Measurements from ENCODE around the gene TTC39B. TPM values are rescaled to one million over a fixed set of nuclear protein-coding genes. Genes with fewer than 3 reads are reported as not detected.

Gene TTC39B
- total RNA-seq, 1 donor from 2014 or later, result 4.2 TPM

DNA sequence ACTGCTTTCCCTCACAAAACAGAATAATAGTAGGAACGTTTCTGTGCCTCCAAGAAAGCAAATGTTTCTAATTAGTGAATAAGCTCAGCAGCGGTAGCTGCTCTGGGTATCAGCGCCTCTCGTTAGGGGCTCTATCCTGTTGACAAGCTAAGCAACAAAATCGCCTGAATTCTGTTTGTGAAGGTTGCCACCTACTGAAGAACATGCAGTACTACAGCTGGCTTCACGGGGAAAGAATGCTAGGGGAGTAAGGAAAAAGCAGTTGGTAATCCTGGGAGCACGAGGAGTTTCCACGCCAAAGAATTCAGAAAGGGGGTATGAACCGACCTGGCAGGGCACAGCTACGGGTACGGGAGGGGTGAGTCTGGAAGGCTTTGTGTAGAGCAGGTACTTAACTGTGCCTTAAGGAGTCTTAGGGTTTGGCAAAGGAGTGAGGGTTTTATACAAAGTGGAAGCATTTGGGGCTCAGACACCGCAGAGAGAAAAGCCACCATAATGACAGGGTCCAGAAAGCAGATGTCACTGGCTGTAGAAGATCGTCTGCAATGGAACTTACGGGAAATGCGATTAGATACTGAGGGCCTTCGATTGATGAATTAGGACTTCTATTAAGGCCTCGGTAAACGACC is 171.7 kb downstream of the TTC39B start:
- H3K9me3 ChIP-seq (ENCODE audit: control insufficient read depth in 3 of 3, low read length in 3 of 3), result no peaks in the 10 kb centered on the region
- H3K27ac ChIP-seq (ENCODE audit: low read depth, low read length), result no peak overlapping the region
- no peaks in the 10 kb centered on the region for H3K27me3 ChIP-seq (ENCODE audit: control insufficient read depth in 3 of 3, insufficient read depth in 3 of 3, low read length in 3 of 3)
- peaks cover 3 to 5% (median 3%) of the 10 kb centered on the region in 3 donors for H3K4me1 ChIP-seq (ENCODE audit: control insufficient read depth in 3 of 3, insufficient read depth in 3 of 3, low read length in 3 of 3)
- H3K36me3 ChIP-seq (ENCODE audit: control insufficient read depth in 3 of 3, insufficient read depth in 3 of 3, low read length in 3 of 3), result no peaks in the 10 kb centered on the region
- H3K9ac ChIP-seq (ENCODE audit: low read depth in 1 of 3, low read length in 3 of 3), result peak overlapping the region; percentile 66 to 69 (median 67)
- peak overlapping the region; percentile 49 to 61 (median 61) for H3K4me3 ChIP-seq (ENCODE audit: low read length in 3 of 3)

DNA sequence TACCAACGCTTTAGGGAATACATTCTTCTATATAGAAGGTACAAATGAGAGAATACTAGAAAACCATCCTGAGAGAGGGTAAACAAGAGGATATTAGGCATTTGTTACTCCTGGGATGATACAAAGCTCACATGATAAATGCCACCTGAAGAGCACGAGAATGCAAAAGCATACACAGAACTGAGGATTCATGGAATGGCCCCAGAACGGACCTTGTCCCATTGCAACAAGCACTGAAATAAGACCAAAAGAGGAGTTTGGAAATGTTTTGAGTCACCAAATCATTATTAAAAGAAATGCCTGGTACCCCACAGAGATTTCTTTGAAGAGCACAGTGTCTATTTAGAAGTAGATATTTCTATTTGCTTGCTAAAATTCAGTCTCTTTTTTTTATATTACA is 173.5 kb downstream of the TTC39B start:
- Histone ChIP-seq H3K27me3 (ENCODE audit: control insufficient read depth in 3 of 3, insufficient read depth in 3 of 3, low read length in 3 of 3) (no peaks in the 10 kb centered on the region), H3K4me3 (ENCODE audit: low read length in 3 of 3) (no peak overlapping the region), H3K27ac (ENCODE audit: low read depth, low read length) (no peak overlapping the region), H3K9me3 (ENCODE audit: control insufficient read depth in 3 of 3, low read length in 3 of 3) (no peaks in the 10 kb centered on the region), H3K36me3 (ENCODE audit: control insufficient read depth in 3 of 3, insufficient read depth in 3 of 3, low read length in 3 of 3) (no peaks in the 10 kb centered on the region), H3K9ac (ENCODE audit: low read depth in 1 of 3, low read length in 3 of 3) (no peak overlapping the region), H3K4me1 (ENCODE audit: control insufficient read depth in 3 of 3, insufficient read depth in 3 of 3, low read length in 3 of 3) (peaks cover 3 to 5% (median 3%) of the 10 kb centered on the region in 3 donors)

DNA sequence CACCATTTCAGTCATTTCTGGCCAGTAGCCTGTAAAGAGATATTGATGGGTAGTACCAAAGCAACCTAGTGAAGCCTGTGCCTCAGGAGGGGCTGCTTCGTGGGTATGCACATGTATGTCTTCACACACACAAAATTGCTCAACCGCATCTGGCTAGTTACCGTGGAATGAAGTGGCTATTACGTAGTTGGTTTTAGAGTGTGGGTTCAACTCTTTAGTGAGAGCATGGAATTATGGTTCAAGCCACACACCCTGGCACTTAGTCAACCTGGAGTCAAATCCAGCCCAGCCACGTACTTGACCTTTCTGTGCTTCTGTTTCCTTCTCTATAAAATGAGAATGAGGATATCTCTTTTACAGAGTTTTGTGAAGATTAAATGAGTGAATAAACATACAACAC is 174.9 kb downstream of the TTC39B start:
- no peak overlapping the region for H3K4me3 ChIP-seq (ENCODE audit: low read length in 3 of 3)
- H3K27ac ChIP-seq (ENCODE audit: low read depth, low read length), result no peak overlapping the region
- H3K27me3 ChIP-seq (ENCODE audit: control insufficient read depth in 3 of 3, insufficient read depth in 3 of 3, low read length in 3 of 3), result no peaks in the 10 kb centered on the region
- H3K4me1 ChIP-seq (ENCODE audit: control insufficient read depth in 3 of 3, insufficient read depth in 3 of 3, low read length in 3 of 3), result peaks cover 3 to 7% (median 3%) of the 10 kb centered on the region in 3 donors
- H3K9ac ChIP-seq (ENCODE audit: low read depth in 1 of 3, low read length in 3 of 3), result no peak overlapping the region
- H3K9me3 ChIP-seq (ENCODE audit: control insufficient read depth in 3 of 3, low read length in 3 of 3), result no peaks in the 10 kb centered on the region
- H3K36me3 ChIP-seq (ENCODE audit: control insufficient read depth in 3 of 3, insufficient read depth in 3 of 3, low read length in 3 of 3), result no peaks in the 10 kb centered on the region

DNA sequence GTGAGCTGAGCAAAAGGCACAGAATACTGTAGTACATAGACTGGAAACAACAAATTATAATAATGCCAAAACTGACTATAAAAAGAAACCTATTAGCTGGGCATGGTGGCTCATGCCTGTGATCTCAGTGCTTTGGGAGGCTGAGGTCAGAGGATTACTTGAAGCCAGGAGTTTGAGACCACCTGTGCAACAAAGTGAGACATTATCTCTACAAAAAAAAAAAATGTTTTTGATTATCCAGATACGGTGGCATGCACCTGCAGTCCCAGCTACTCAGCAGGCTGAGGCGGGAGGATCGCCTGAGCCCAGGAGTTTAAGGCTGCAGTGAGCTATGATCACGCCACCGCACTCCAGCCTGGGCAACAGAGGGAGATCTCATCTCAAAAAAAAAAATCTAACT is 175.9 kb downstream of the TTC39B start:
- no peaks in the 10 kb centered on the region for H3K36me3 ChIP-seq (ENCODE audit: control insufficient read depth in 3 of 3, insufficient read depth in 3 of 3, low read length in 3 of 3)
- H3K27ac ChIP-seq (ENCODE audit: low read depth, low read length), result no peak overlapping the region
- no peak overlapping the region for H3K9ac ChIP-seq (ENCODE audit: low read depth in 1 of 3, low read length in 3 of 3)

DNA sequence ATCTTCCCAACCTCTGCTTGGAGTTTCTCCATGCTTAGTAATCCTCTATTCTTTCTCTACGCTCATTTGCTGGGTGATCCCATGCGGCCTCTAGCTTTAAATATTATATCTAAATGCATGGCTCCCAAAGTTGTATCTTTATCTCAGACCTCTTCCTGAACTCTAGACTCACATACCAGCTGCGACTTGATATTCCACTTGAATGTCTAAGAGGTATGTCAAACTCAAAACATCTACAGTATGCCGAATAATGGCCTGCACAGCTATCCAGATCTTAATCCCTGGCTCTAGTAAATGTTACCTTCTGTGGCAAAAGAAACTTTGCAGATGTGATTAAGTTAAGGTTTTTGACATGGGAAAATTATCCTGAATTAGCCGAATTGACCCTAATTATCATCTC is 179.2 kb downstream of the TTC39B start:
- H3K36me3 ChIP-seq (ENCODE audit: control insufficient read depth in 3 of 3, insufficient read depth in 3 of 3, low read length in 3 of 3), result no peaks in the 10 kb centered on the region
- peaks cover 0 to 2% (median 0%) of the 10 kb centered on the region in 3 donors for H3K4me1 ChIP-seq (ENCODE audit: control insufficient read depth in 3 of 3, insufficient read depth in 3 of 3, low read length in 3 of 3)
- H3K4me3 ChIP-seq (ENCODE audit: low read length in 3 of 3), result no peak overlapping the region
- no peaks in the 10 kb centered on the region for H3K9me3 ChIP-seq (ENCODE audit: control insufficient read depth in 3 of 3, low read length in 3 of 3)
- H3K27me3 ChIP-seq (ENCODE audit: control insufficient read depth in 3 of 3, insufficient read depth in 3 of 3, low read length in 3 of 3), result no peaks in the 10 kb centered on the region
- no peak overlapping the region for H3K9ac ChIP-seq (ENCODE audit: low read depth in 1 of 3, low read length in 3 of 3)
- H3K27ac ChIP-seq (ENCODE audit: low read depth, low read length), result no peak overlapping the region

More for the DNA sequence above, 175.9 kb downstream of the TTC39B start:
- H3K4me3 ChIP-seq (ENCODE audit: low read length in 3 of 3), result no peak overlapping the region
- H3K4me1 ChIP-seq (ENCODE audit: control insufficient read depth in 3 of 3, insufficient read depth in 3 of 3, low read length in 3 of 3), result peaks cover 3 to 7% (median 3%) of the 10 kb centered on the region in 3 donors
- H3K27me3 ChIP-seq (ENCODE audit: control insufficient read depth in 3 of 3, insufficient read depth in 3 of 3, low read length in 3 of 3), result no peaks in the 10 kb centered on the region
- no peaks in the 10 kb centered on the region for H3K9me3 ChIP-seq (ENCODE audit: control insufficient read depth in 3 of 3, low read length in 3 of 3)

DNA sequence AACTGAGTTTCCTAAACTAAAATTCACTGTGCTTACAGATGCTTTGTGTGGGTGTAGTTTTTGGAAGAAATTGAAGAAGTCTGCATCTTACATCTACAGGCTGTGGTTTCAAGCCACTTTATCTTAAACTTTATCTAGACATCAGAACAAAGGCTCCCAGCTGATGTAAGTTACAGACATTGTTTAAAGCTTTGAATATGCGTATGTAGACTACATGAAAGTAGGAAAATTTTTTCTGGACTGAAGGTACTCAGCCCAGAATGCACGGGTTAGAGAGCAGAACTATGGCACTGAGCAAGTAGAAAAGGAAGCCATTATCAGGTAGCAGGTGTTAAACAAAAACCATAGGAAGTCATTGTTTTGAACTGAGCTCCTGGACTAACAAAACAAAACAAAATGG is 185.4 kb downstream of the TTC39B start:
- no peaks in the 10 kb centered on the region for H3K36me3 ChIP-seq (ENCODE audit: control insufficient read depth in 3 of 3, insufficient read depth in 3 of 3, low read length in 3 of 3)
- H3K9me3 ChIP-seq (ENCODE audit: control insufficient read depth in 3 of 3, low read length in 3 of 3), result no peaks in the 10 kb centered on the region
- peaks cover 0 to 9% (median 0%) of the 10 kb centered on the region in 3 donors for H3K4me1 ChIP-seq (ENCODE audit: control insufficient read depth in 3 of 3, insufficient read depth in 3 of 3, low read length in 3 of 3)
- no peak overlapping the region for H3K27ac ChIP-seq (ENCODE audit: low read depth, low read length)
- no peak overlapping the region for H3K9ac ChIP-seq (ENCODE audit: low read depth in 1 of 3, low read length in 3 of 3)
- no peak overlapping the region for H3K4me3 ChIP-seq (ENCODE audit: low read length in 3 of 3)
- no peaks in the 10 kb centered on the region for H3K27me3 ChIP-seq (ENCODE audit: control insufficient read depth in 3 of 3, insufficient read depth in 3 of 3, low read length in 3 of 3)

DNA sequence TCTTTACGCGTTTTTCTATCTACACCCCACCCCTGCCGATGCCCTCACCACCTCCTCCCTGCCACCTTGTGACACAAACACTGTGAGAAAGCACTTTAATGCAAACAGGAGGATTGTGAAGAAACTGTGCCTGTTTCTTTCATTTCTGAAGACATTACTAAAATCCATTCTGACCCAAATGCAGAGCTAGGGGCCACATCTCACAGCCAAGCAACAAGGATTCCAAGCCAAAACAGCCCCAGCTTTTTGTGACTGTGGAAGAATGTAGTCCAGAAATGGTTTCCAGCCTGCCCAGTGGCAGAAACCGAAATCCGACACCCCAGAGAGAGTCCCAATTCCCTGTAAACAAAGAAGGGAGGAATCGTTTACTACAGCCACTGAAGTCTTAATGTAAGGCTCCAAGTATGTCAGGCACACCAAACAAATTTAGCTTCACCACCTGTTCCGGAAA is 190.9 kb downstream of the TTC39B start:
- peaks cover 5 to 19% (median 15%) of the 10 kb centered on the region in 3 donors for H3K4me1 ChIP-seq (ENCODE audit: control insufficient read depth in 3 of 3, insufficient read depth in 3 of 3, low read length in 3 of 3)
- H3K9ac ChIP-seq (ENCODE audit: low read depth in 1 of 3, low read length in 3 of 3), result peak overlapping the region; percentile 54 to 63 (median 63)
- H3K4me3 ChIP-seq (ENCODE audit: low read length in 3 of 3), result peak overlapping the region; percentile 3 to 60 (median 49)
- no peaks in the 10 kb centered on the region for H3K9me3 ChIP-seq (ENCODE audit: control insufficient read depth in 3 of 3, low read length in 3 of 3)
- H3K27ac ChIP-seq (ENCODE audit: low read depth, low read length), result peak overlapping the region; percentile 73
- no peaks in the 10 kb centered on the region for H3K27me3 ChIP-seq (ENCODE audit: control insufficient read depth in 3 of 3, insufficient read depth in 3 of 3, low read length in 3 of 3)
- H3K36me3 ChIP-seq (ENCODE audit: control insufficient read depth in 3 of 3, insufficient read depth in 3 of 3, low read length in 3 of 3), result no peaks in the 10 kb centered on the region

DNA sequence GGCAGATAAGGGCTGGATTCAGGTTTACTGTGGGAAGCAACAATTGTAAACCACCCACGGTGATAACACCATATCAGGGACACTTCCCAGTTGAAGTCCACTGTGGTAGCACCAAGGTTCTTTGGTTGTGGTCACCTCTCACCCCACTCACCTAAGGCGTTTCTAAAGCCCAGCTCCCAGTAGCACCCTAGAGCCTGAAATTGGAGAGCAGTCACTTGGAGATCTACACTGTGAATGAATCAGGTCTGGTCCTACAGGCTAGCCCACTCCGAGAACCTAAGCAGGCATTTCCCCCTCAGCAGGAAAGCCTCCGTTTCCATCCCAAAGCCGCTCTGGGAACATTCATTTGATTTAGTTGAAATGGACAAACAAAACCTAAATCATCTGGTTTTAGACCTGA is 191.3 kb downstream of the TTC39B start:
- Histone ChIP-seq H3K4me3 (ENCODE audit: low read length in 3 of 3) (peak overlapping the region; percentile 3 to 60 (median 49)), H3K9me3 (ENCODE audit: control insufficient read depth in 3 of 3, low read length in 3 of 3) (no peaks in the 10 kb centered on the region), H3K27me3 (ENCODE audit: control insufficient read depth in 3 of 3, insufficient read depth in 3 of 3, low read length in 3 of 3) (no peaks in the 10 kb centered on the region), H3K36me3 (ENCODE audit: control insufficient read depth in 3 of 3, insufficient read depth in 3 of 3, low read length in 3 of 3) (no peaks in the 10 kb centered on the region), H3K9ac (ENCODE audit: low read depth in 1 of 3, low read length in 3 of 3) (peak overlapping the region; percentile 54 to 63 (median 63)), H3K27ac (ENCODE audit: low read depth, low read length) (peak overlapping the region; percentile 73), H3K4me1 (ENCODE audit: control insufficient read depth in 3 of 3, insufficient read depth in 3 of 3, low read length in 3 of 3) (peaks cover 5 to 19% (median 15%) of the 10 kb centered on the region in 3 donors)

DNA sequence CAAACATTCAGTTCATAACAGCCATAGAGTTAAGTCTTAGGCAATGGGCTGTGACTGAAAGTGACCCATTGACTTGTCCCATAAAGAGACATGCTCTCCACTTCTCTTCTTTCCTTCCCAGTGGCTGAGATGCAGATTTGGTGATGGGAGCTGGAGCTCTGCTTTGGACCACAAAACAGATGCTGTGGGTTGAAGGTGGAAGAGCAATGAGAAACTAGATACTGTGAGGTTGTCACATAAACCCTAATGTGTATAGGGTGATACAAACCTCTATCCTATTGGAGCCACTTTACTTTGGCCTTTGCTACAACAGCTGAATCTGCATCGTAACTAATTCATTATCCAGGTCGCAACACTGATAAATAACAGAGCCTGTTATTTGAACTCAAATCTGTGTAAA is 192.0 kb downstream of the TTC39B start:
- peaks cover 5 to 19% (median 15%) of the 10 kb centered on the region in 3 donors for H3K4me1 ChIP-seq (ENCODE audit: control insufficient read depth in 3 of 3, insufficient read depth in 3 of 3, low read length in 3 of 3)
- peak overlapping the region; percentile 73 for H3K27ac ChIP-seq (ENCODE audit: low read depth, low read length)
- no peaks in the 10 kb centered on the region for H3K27me3 ChIP-seq (ENCODE audit: control insufficient read depth in 3 of 3, insufficient read depth in 3 of 3, low read length in 3 of 3)
- no peak overlapping the region for H3K4me3 ChIP-seq (ENCODE audit: low read length in 3 of 3)
- no peak overlapping the region for H3K9ac ChIP-seq (ENCODE audit: low read depth in 1 of 3, low read length in 3 of 3)
- no peaks in the 10 kb centered on the region for H3K36me3 ChIP-seq (ENCODE audit: control insufficient read depth in 3 of 3, insufficient read depth in 3 of 3, low read length in 3 of 3)
- H3K9me3 ChIP-seq (ENCODE audit: control insufficient read depth in 3 of 3, low read length in 3 of 3), result no peaks in the 10 kb centered on the region

Measured in skeletal muscle tissue (tissue), 4 donors.